Epidermal melanocyte (primary cell): ENCODE data around the gene PEX11A.

Source experiments
- DNase-seq: peaks from one replicate; pipeline ENCODE4 v3.0.0; 2011; ENCODE audit warnings: low spot score; ENCODE audit not compliant: insufficient read length

The PEX11A gene

GRCh38 chr15:89675606-89676005, 14.9 kb downstream of the PEX11A start:
- DNase-seq: no peak

DNA sequence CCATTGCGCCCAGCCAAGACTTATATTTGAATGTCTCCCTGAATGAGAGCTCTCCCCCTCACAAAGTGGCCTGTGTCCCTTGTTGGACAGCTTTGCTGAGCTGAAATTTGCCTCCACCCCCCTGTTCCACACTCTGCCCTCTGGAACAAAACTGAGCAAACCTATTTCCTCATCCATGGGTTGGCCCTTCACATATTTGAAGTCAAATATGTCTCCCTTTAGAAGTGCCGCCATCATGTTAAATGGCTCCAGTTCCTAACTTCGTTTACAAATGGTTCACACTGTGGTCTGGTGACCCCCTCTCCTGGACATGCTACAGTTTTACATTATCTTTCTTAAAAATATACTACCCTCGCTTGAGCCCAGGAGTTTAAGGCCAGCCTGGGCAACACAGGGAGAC, 16.0 kb downstream of the PEX11A start:
- no peak for DNase-seq

- DNase-seq: no peak
Measured at GRCh38 chr15:89673165-89673512, 17.4 kb downstream of the PEX11A start.

GRCh38 chr15:89672221-89673164, 18.1 kb downstream of the PEX11A start:
- no peak for DNase-seq

DNA sequence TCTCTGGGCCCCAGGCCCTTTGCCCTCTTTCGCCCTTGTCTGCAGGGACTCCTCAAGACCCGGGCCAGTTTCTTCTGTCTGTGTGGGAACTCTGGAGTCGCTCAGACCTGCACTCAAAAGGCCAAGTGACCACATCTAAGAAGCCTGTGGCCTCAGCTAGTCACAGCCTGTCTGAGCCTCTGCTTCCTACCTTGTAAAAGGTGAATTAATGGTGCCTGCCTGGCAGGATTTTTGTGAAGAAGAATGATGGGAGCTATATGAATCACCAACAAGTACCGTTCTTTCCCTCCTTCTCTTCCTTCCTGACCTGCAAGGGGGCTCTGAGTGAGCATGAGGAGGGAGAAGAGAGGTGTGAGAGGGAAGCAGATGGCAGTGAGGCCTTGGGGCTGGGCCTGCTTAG, 18.9 kb downstream of the PEX11A start:
- DNase-seq: no peak

GRCh38 chr15:89670971-89671560, 19.5 kb downstream of the PEX11A start:
- no peak for DNase-seq

DNA sequence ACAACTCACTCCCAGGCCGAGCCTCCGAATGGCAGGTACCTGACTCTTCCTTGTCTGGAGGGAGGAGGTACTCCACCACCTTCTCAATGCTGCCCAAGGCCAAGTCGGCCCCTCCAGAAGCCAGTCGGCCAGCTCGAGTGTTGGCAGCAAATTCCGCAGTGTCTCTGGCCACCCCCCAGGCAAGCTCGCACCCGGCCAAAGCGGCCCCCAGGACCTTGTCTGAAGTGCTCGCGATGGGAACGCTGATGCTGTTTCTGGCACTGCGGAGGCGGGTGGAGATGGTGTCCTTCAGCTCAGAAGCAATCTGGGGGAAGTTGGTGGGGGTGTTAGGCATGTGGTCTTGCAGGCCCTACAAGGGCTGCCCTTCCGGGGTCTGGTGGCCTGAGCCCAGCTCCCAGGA, 20.6 kb downstream of the PEX11A start:
- DNase-seq: no peak

GRCh38 chr15:89669309-89669865, 21.2 kb downstream of the PEX11A start:
- no peak for DNase-seq

DNA sequence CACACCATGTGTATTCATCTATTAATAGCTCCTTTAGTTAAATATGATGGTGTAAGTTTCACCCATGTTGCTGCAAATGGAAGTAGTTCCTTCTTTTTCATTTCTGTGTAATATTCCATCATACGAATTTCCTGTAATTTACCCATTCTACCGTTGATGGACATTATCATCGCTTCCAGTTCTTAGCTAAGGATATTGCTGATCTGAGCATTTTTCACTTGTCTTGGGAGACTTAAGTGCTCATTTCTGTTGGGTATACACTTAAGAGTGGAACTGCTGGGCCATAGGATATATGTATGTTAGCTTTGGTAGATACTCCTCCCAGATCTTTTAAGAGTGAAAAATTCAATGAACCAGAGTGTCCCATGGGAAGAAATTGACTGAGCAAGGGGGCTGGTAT, 22.4 kb downstream of the PEX11A start:
- no peak for DNase-seq

DNA sequence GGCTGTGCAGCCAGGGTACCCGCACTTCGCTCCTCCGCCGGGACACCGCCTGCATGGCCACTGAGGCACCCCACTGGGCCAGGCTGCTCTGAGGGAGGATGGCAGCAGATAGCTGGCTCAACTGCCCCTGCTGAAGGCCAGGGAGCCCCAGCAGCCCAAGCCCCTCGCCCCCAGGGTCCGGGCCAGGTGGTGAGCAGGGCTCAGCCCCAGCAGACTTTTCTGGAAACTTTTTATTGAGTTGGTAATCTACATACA, 22.9 kb downstream of the PEX11A start:
- DNase-seq: no peak

DNA sequence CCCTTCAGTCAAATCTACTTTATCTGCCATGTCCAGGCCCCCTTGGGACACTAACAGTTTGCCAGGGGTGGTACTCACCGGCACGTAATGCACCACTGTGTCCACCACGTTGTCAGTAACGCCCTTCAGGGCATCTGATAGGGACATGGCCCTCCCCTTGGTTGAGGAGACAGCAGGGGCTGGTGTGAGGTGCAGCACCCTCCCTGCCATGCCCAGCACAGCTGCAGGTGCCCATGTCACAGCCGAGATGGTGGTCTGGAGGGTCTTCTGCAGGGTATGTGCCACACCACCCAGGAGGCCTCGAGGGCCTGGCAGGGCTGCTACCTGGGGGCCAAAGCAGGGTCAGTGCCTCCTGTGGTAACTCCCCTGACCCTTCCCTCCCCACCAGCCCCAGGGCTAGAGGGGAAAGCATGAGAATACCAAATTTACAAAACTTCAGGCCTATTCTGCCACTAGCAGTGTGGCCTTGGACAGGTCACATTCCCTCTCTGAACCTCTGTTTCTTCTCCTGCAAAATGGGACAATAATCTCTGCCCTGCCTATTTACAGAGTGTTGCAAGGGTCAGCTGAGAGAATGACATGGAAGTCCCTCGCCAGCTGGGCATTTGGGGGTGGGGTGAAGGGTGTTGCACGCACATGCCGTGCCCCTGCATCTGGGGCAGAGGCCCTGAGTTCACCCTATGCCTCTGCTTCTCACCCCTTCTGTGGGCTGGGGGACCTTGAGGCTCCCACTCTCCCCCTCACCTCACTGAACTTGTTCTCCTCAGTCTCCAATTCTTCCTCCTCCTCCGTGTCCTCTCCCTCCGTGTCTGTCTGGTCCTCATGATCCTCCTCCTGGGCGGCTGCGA, 23.5 kb downstream of the PEX11A start:
- no peak for DNase-seq

GRCh38 chr15:89666184-89666857, 24.2 kb downstream of the PEX11A start:
- DNase-seq: no peak

- no peak for DNase-seq
Measured at GRCh38 chr15:89665449-89666181, 24.9 kb downstream of the PEX11A start.

GRCh38 chr15:89664441-89665350, 25.9 kb downstream of the PEX11A start:
- no peak for DNase-seq

DNA sequence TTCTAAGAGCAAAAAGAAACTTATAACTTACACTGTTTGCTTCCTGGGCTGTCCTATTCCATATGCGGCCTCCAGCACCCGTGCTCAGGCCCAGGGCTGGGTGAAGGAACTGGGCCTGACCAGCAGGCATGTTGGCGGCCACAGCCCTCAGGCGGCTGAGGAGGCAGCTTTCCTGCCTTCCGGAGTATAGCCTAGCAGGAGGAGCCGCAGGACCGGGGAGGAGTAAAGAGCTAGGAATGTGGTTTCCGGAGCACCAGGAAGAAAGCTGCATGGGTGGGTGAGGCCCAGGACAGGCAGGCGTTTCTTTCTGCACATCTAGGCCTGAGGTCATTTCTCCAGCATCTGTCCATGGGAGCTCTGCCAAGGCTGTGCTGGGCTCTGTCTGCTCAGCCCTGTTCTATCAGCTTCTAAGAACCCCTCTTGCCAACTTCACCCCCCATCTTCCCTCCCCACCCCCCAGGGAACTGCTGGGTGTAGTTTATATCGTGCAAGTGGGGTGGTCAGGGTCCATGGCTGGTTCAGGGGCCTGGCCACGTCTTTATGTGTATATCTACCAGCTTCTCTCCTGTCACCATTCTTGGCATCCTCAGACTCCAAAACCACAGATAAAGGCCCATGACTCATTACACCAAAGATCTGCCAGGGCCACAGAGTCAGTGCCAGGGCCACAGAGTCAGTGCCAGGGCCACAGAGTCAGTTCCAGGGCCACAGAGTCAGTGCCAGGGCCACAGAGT, 27.5 kb downstream of the PEX11A start:
- DNase-seq: peak; percentile 93

DNA sequence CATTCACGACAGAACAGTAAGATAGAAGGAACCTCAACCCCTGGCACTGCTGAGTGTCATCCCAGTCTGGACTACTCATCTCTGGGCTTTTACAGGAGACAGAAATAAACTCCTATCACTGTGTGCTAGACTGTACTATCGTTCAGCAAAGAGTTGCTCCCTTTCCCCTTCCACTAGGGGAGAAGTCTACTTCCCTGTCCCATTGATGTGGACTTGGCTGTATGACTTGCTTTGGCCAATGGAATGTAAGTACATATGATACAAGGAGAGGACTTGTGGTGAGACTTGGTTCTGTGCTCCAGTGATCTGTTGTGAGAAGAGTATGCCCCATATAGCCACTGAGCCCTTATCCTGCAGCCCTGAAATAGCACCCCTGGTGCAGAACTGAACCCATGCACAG, 30.0 kb downstream of the PEX11A start:
- DNase-seq: no peak

DNA sequence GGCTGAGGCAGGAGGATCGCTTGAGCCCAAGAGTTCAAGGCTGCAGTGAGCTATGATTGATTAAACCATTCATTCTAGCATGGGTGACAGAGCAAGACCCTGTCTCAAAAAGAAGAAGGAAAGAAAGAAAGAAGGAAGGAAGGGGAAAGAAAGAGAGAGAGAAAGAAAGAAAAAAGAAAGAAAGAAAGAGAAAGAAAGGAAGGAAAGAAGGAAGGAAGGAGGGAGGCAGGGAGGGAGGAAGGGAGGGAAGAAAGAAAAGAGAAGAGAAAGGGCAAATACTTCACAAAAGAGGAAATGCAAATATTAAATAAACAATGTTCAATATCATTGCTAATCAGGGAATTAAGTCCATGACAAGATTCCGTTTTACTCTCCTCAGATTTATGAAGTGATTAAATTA, 31.3 kb downstream of the PEX11A start:
- no peak for DNase-seq

DNA sequence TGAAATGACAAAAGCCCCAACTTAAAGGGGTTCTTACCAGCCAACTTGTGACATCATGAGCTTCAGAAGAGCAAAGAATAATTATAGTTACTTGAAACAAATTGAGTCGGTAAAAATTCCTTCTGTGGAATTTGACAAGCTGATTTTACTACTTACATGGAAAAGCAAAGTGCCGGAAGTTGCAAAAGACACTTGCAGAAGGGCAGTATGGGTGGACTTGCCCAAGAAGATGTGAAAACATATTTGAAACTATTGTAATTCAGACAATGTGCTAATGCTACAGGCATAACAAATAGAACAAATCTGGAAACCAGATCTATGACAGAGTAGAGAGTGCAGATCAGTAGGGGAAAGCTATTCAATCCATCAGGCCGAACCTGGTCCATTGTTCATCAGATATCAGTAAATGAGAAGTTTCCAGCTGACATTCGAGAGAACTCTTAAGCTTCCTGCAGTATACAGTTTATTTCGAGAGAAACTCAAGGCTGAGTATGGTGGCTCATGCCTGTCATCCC, 32.8 kb downstream of the PEX11A start:
- DNase-seq: no peak
